SK-N-SH (cell line): Measurements from ENCODE around the gene PSMC3IP. TPM values are rescaled to one million over a fixed set of nuclear protein-coding genes. Genes with fewer than 3 reads are reported as not detected.
A peak's percentile ranks its signal among the peaks of the same experiment; 100 is the strongest.

ENCODE experiments used
- CTCF ChIA-PET: fragments of 300-600, 350-600 bp; formaldehyde crosslinking; extraction: SDS; loops from one replicate; lab custom pipeline; 2021; lab: Yijun Ruan, JAX
- POLR2A ChIA-PET: fragments of 350-600 bp; sonication (Branson Sonifier 250); formaldehyde crosslinking; extraction: SDS; loops from one replicate; lab custom pipeline; 2020; ENCODE audit warnings: antibody characterized with exemption, inconsistent platforms; lab: Yijun Ruan, JAX
- DNase-seq: peaks from one replicate; pipeline ENCODE4 v3.0.0; 2012
- H2AFZ ChIP-seq: fragments of 200-600 bp; sonication (generic); 2 replicates; pipeline ENCODE4 v1.8.1; 2016; ENCODE audit warnings: antibody characterized with exemption, mild to moderate bottlenecking, low read depth
- H3F3A ChIP-seq: fragments of 200-600 bp; sonication (generic); replicated peaks from 2 replicates; pipeline ENCODE3; 2016; ENCODE audit warnings: antibody characterized with exemption, mild to moderate bottlenecking; ENCODE audit not compliant: insufficient read depth
- H3K27ac ChIP-seq, 2 experiments: fragments of 200-500 bp in 1 of 2; fragments of 200-600 bp in 1 of 2; sonication (Bioruptor generic) in 1 of 2; sonication (generic), shearing (Covaris generic) in 1 of 2; 2 replicates each; pipeline versions ENCODE4 v1.5.1 to v1.6.1; 2014 to 2016; ENCODE audit warnings: low read depth in 2 of 2, inconsistent platforms in 1 of 2, low read length in 1 of 2, mild to moderate bottlenecking in 1 of 2, mixed read lengths in 1 of 2
- H3K27me3 ChIP-seq: fragments of 200-600 bp; sonication (generic), shearing (Covaris generic); 2 replicates; pipeline ENCODE4 v1.6.1; 2016; ENCODE audit warnings: mixed run types; ENCODE audit not compliant: insufficient read depth
- H3K36me3 ChIP-seq, 2 experiments: fragments of 200-500 bp in 1 of 2; fragments of 200-600 bp in 1 of 2; sonication (Bioruptor generic) in 1 of 2; sonication (generic) in 1 of 2; replicated peaks in 1 of 2; 2 replicates each; pipeline versions ENCODE3 to v1.5.1; 2014 to 2016; ENCODE audit warnings: low read length in 1 of 2, mild to moderate bottlenecking in 1 of 2; ENCODE audit not compliant: insufficient read depth in 2 of 2, control insufficient read depth in 1 of 2
- H3K4me1 ChIP-seq, 2 experiments: fragments of 200-500 bp in 1 of 2; fragments of 200-600 bp in 1 of 2; sonication (Bioruptor generic) in 1 of 2; sonication (generic), shearing (Covaris generic) in 1 of 2; 2 replicates each; pipeline versions ENCODE4 v1.5.1 to v1.6.1; 2014 to 2016; ENCODE audit warnings: low read depth in 1 of 2, low read length in 1 of 2, mixed run types in 1 of 2; ENCODE audit not compliant: insufficient read depth in 2 of 2, control insufficient read depth in 1 of 2
- H3K4me2 ChIP-seq: fragments of 200-600 bp; sonication (generic), shearing (Covaris generic); 2 replicates; pipeline ENCODE4 v1.6.1; 2017; ENCODE audit warnings: mixed run types
- H3K4me3 ChIP-seq, 2 experiments: fragments of 200-500 bp in 1 of 2; fragments of 200-600 bp in 1 of 2; sonication (Bioruptor generic) in 1 of 2; sonication (generic), shearing (Covaris generic) in 1 of 2; 2 replicates each; pipeline versions ENCODE4 v1.5.1 to v1.8.1; 2014 to 2016; ENCODE audit warnings: low read depth in 2 of 2, inconsistent platforms in 1 of 2, low read length in 1 of 2, mild to moderate bottlenecking in 1 of 2, mixed read lengths in 1 of 2, moderate library complexity in 1 of 2
- H3K79me2 ChIP-seq: fragments of 200-600 bp; sonication (generic); 2 replicates; pipeline ENCODE4 v1.8.1; 2017; ENCODE audit warnings: mild to moderate bottlenecking; ENCODE audit not compliant: insufficient read depth
- H3K9ac ChIP-seq: fragments of 200-600 bp; sonication (generic); 2 replicates; pipeline ENCODE4 v1.6.1; 2017; ENCODE audit warnings: mixed run types
- H3K9me2 ChIP-seq: fragments of 200-600 bp; sonication (generic); 2 replicates; pipeline ENCODE4 v1.6.1; 2017; ENCODE audit warnings: mixed run types
- H3K9me3 ChIP-seq: fragments of 200-600 bp; sonication (generic); 2 replicates; pipeline ENCODE4 v1.6.1; 2017; ENCODE audit warnings: mixed run types, mild to moderate bottlenecking, moderate library complexity
- H4K20me1 ChIP-seq: fragments of 200-600 bp; sonication (generic); 2 replicates; pipeline ENCODE4 v1.6.1; 2017; ENCODE audit warnings: mild to moderate bottlenecking, mixed run types; ENCODE audit not compliant: insufficient read depth
- CHD2 ChIP-seq: fragments of 150-350 bp; IDR thresholded peaks from 2 replicates; pipeline ENCODE4 v1.6.1; 2018; ENCODE audit warnings: low read length; ENCODE audit not compliant: partially characterized antibody
- ELF1 ChIP-seq: IDR thresholded peaks from 2 replicates; pipeline ENCODE4 v1.4.0; 2012
- EP300 ChIP-seq, 2 experiments: IDR thresholded peaks; 2 replicates each; pipeline versions ENCODE4 v1.4.0 to v1.6.1; 2012; ENCODE audit warnings: borderline replicate concordance in 1 of 2, low read depth in 1 of 2, low read length in 1 of 2
- EZH2phosphoT487 ChIP-seq: fragments of 200-600 bp; sonication (generic); IDR thresholded peaks from 2 replicates; pipeline ENCODE4 v1.6.1; 2017; ENCODE audit warnings: low read depth, mixed run types, mild to moderate bottlenecking, antibody characterized with exemption, moderate library complexity, borderline replicate concordance
- GABPA ChIP-seq: IDR thresholded peaks from 2 replicates; pipeline ENCODE4 v1.4.0; 2012; ENCODE audit warnings: low read depth, mild to moderate bottlenecking
- SIN3A ChIP-seq: IDR thresholded peaks from 2 replicates; pipeline ENCODE4 v1.6.1; 2012; ENCODE audit warnings: low read depth, mild to moderate bottlenecking, low read length, moderate library complexity, borderline replicate concordance
- SMC3 ChIP-seq: IDR thresholded peaks from 2 replicates; pipeline ENCODE4 v1.6.1; 2012; ENCODE audit warnings: low read depth, low read length, improper control_type of control experiment
- TEAD4 ChIP-seq: IDR thresholded peaks from 2 replicates; pipeline ENCODE4 v1.4.0; 2012; ENCODE audit warnings: mild to moderate bottlenecking, borderline replicate concordance; ENCODE audit not compliant: insufficient read depth
- YY1 ChIP-seq: IDR thresholded peaks from 2 replicates; pipeline ENCODE4 v1.4.0; 2012; ENCODE audit warnings: low read depth, mild to moderate bottlenecking
- WGBS: methylation state at CpG from one replicate; pipeline ENCODE4 v1.1.6; 2017; ENCODE audit warnings: low lambda C conversion rate; 5-methylcytosine and 5-hydroxymethylcytosine counted together
- polyA plus RNA-seq, 3 experiments: library from polyadenylated mRNA; depleted of rRNA; stranded (reverse); fragments of >200 nt; gene quantifications; 2 replicates each; pipeline ENCODE4 v1.2.3, GENCODE V29; 2012
- TF ChIP-seq, protein P1 (sequence below): fragments of 200-600 bp; sonication (generic); IDR thresholded peaks from 2 replicates; pipeline ENCODE4 v1.6.1; 2017; ENCODE audit warnings: antibody characterized with exemption, mild to moderate bottlenecking, moderate library complexity
- TF ChIP-seq, protein P2 (sequence below): IDR thresholded peaks from 2 replicates; pipeline ENCODE4 v1.4.0; 2012; ENCODE audit warnings: low read depth, borderline replicate concordance
- TF ChIP-seq, protein P3 (sequence below): IDR thresholded peaks from 2 replicates; pipeline ENCODE4 v1.6.1; 2012; ENCODE audit warnings: mild to moderate bottlenecking, low read depth, low read length, moderate library complexity
- TF ChIP-seq, protein P4 (sequence below): fragments of 150-350 bp; IDR thresholded peaks from 2 replicates; pipeline ENCODE4 v1.6.1; 2017; ENCODE audit warnings: antibody characterized with exemption, low read length, low read depth, borderline replicate concordance
- TF ChIP-seq, protein P5 (sequence below): fragments of 150-350 bp; IDR thresholded peaks from 2 replicates; pipeline ENCODE4 v1.6.1; 2016; ENCODE audit warnings: mild to moderate bottlenecking, low read depth, low read length

Gene PSMC3IP
- polyA plus RNA-seq, 1 of the 3 experiments (the other 2 are of a cell fraction), result 17.3 TPM

DNA sequence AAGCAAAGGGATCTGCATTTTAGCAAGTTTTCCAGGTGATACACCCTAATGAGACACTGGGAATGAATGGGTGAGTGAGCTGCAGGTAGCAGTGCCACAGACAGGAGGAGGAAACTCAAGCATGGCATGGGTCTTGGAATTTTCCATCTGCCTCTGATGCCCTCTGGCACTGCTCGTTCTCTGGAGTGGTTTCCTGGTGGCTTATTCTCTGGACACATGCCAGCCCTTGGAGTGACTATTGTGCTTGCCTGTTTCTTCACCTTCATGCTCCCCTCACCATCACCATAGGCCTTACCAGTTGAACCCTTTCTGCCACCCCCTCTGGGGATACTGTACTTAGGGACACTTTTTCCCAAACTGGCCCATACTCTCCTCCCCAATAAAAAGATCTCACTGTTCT lies 14.0 kb downstream of the PSMC3IP start:
- WGBS, result 14% methylated on average over 1 of the region's 1 CpG
- Histone ChIP-seq H3K27ac (no peak overlapping the region; a peak in 1 of 4 replicates), H3K79me2 (peaks cover 65% of the 10 kb centered on the region), H3K9me3 (no peaks in the 10 kb centered on the region), H3K4me1 (peaks cover 4 to 33% of the 10 kb centered on the region in 2 experiments; a peak in 3 of 4 replicates), H4K20me1 (no peaks in the 10 kb centered on the region), H3K27me3 (no peaks in the 10 kb centered on the region), H3K9ac (peak overlapping the region; percentile 86; the same call in 1 of the 2 replicates), H3K4me3 (peak overlapping the region; percentile 78 to 98), H2AFZ (no peak overlapping the region), H3K36me3 (peaks cover 16 to 33% of the 10 kb centered on the region in 2 experiments), H3F3A (peaks cover 29% of the 10 kb centered on the region), H3K4me2 (peak overlapping the region; percentile 98), H3K9me2 (no peaks in the 10 kb centered on the region)
- TF ChIP-seq, protein P1, sequence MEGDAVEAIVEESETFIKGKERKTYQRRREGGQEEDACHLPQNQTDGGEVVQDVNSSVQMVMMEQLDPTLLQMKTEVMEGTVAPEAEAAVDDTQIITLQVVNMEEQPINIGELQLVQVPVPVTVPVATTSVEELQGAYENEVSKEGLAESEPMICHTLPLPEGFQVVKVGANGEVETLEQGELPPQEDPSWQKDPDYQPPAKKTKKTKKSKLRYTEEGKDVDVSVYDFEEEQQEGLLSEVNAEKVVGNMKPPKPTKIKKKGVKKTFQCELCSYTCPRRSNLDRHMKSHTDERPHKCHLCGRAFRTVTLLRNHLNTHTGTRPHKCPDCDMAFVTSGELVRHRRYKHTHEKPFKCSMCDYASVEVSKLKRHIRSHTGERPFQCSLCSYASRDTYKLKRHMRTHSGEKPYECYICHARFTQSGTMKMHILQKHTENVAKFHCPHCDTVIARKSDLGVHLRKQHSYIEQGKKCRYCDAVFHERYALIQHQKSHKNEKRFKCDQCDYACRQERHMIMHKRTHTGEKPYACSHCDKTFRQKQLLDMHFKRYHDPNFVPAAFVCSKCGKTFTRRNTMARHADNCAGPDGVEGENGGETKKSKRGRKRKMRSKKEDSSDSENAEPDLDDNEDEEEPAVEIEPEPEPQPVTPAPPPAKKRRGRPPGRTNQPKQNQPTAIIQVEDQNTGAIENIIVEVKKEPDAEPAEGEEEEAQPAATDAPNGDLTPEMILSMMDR, result no peak
- TF ChIP-seq, protein P2, sequence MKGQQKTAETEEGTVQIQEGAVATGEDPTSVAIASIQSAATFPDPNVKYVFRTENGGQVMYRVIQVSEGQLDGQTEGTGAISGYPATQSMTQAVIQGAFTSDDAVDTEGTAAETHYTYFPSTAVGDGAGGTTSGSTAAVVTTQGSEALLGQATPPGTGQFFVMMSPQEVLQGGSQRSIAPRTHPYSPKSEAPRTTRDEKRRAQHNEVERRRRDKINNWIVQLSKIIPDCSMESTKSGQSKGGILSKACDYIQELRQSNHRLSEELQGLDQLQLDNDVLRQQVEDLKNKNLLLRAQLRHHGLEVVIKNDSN, result no peak
- no peak for TF ChIP-seq GABPA
- no peak for DNase-seq
- ChIA-PET CTCF (interaction anchor here (1.0 to 1.4 kb wide), 2 partner anchors 13 to 14 kb away, joined by 3 to 4 read pairs; no protein-coding TSS in a partner anchor), POLR2A (interaction anchor here (0.6 kb wide), 1 partner anchor 11 kb away, joined by 3 read pairs; no protein-coding TSS in a partner anchor)

DNA sequence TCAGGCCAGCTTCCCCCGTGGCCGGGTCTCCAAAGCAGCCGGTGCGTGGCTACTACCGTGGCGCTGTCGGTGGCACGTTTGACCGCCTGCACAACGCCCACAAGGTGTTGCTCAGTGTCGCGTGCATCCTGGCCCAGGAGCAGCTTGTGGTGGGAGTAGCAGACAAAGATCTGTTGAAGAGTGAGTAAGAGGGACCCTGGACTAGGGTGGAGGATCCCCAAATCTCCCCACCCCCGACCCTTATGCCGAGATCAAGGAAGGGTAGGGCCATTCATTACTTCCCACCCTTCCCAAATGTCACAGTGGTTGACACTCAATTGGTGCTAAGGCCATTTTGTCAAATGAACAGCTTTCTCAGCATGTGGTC lies 14.4 kb downstream of the PSMC3IP start:
- H3K4me2 ChIP-seq, result peak overlapping the region; percentile 98
- WGBS, result 33% methylated on average over 14 of the region's 14 CpGs
- peak overlapping the region in 1 of 2 experiments; percentile 73; a peak in 2 of 4 replicates for H3K27ac ChIP-seq
- ChIA-PET CTCF (interaction anchor here (1.0 to 1.4 kb wide), 2 partner anchors 14 to 15 kb away, joined by 3 to 4 read pairs; no protein-coding TSS in a partner anchor), POLR2A (interaction anchor here (0.6 kb wide), 1 partner anchor 11 kb away, joined by 3 read pairs; no protein-coding TSS in a partner anchor)
- H3K27me3 ChIP-seq, result no peaks in the 10 kb centered on the region
- peak overlapping the region; percentile 86 for H3K9ac ChIP-seq
- H3K4me1 ChIP-seq, result peaks cover 4 to 33% of the 10 kb centered on the region in 2 experiments; a peak in 3 of 4 replicates
- H2AFZ ChIP-seq, result no peak overlapping the region
- no peaks in the 10 kb centered on the region for H3K9me3 ChIP-seq
- peak overlapping the region; percentile 78 to 98 for H3K4me3 ChIP-seq
- H3K36me3 ChIP-seq, result peaks cover 13 to 30% of the 10 kb centered on the region in 2 experiments
- no peaks in the 10 kb centered on the region for H3K9me2 ChIP-seq
- H3K79me2 ChIP-seq, result peaks cover 61% of the 10 kb centered on the region
- H3F3A ChIP-seq, result peaks cover 29% of the 10 kb centered on the region
- no peak for DNase-seq
- no peaks in the 10 kb centered on the region for H4K20me1 ChIP-seq
- no peak for TF ChIP-seq SMC3
- TF ChIP-seq, protein P3, sequence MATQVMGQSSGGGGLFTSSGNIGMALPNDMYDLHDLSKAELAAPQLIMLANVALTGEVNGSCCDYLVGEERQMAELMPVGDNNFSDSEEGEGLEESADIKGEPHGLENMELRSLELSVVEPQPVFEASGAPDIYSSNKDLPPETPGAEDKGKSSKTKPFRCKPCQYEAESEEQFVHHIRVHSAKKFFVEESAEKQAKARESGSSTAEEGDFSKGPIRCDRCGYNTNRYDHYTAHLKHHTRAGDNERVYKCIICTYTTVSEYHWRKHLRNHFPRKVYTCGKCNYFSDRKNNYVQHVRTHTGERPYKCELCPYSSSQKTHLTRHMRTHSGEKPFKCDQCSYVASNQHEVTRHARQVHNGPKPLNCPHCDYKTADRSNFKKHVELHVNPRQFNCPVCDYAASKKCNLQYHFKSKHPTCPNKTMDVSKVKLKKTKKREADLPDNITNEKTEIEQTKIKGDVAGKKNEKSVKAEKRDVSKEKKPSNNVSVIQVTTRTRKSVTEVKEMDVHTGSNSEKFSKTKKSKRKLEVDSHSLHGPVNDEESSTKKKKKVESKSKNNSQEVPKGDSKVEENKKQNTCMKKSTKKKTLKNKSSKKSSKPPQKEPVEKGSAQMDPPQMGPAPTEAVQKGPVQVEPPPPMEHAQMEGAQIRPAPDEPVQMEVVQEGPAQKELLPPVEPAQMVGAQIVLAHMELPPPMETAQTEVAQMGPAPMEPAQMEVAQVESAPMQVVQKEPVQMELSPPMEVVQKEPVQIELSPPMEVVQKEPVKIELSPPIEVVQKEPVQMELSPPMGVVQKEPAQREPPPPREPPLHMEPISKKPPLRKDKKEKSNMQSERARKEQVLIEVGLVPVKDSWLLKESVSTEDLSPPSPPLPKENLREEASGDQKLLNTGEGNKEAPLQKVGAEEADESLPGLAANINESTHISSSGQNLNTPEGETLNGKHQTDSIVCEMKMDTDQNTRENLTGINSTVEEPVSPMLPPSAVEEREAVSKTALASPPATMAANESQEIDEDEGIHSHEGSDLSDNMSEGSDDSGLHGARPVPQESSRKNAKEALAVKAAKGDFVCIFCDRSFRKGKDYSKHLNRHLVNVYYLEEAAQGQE, result no peak
- TF ChIP-seq, protein P4, sequence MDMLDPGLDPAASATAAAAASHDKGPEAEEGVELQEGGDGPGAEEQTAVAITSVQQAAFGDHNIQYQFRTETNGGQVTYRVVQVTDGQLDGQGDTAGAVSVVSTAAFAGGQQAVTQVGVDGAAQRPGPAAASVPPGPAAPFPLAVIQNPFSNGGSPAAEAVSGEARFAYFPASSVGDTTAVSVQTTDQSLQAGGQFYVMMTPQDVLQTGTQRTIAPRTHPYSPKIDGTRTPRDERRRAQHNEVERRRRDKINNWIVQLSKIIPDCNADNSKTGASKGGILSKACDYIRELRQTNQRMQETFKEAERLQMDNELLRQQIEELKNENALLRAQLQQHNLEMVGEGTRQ, result no peak
- TF ChIP-seq ELF1, result no peak
- TF ChIP-seq CHD2, result no peak
- TF ChIP-seq, protein P1, result no peak
- no peak for TF ChIP-seq SIN3A
- no peak for TF ChIP-seq YY1
- TF ChIP-seq EZH2phosphoT487, result no peak
- TF ChIP-seq TEAD4, result no peak
- TF ChIP-seq, protein P5, sequence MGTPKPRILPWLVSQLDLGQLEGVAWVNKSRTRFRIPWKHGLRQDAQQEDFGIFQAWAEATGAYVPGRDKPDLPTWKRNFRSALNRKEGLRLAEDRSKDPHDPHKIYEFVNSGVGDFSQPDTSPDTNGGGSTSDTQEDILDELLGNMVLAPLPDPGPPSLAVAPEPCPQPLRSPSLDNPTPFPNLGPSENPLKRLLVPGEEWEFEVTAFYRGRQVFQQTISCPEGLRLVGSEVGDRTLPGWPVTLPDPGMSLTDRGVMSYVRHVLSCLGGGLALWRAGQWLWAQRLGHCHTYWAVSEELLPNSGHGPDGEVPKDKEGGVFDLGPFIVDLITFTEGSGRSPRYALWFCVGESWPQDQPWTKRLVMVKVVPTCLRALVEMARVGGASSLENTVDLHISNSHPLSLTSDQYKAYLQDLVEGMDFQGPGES, result no peak
- TF ChIP-seq EP300 (IDR thresholded peaks at IDR 0.05; ENCODE audit: borderline replicate concordance in 1 of 2, low read depth in 1 of 2, low read length in 1 of 2), result no peak
